ENCODE results near the gene FOXP1. TPM values are rescaled to one million over a fixed set of nuclear protein-coding genes. Genes with fewer than 3 reads are reported as not detected.

FOXP1 gene
- total RNA-seq, 1 experiment from 2014 or later: 24.7 TPM

- no peaks in the 10 kb centered on the region for H3K36me3 ChIP-seq (replicated peaks; ENCODE audit: control insufficient read depth, insufficient read depth, low read length)
- DNase-seq: no peak
- no peak overlapping the region for H3K4me3 ChIP-seq (ENCODE audit: insufficient read depth, low read depth, low read length)
- no peaks in the 10 kb centered on the region for H3K27me3 ChIP-seq (ENCODE audit: control insufficient read depth, insufficient read depth, low read length)
These were observed 79.1 kb downstream of the FOXP1 start for GRCh38 chr3:71504250-71505036.

GRCh38 chr3:71503525-71504249 is 79.8 kb downstream of the FOXP1 start:
- H3K27me3 ChIP-seq (ENCODE audit: control insufficient read depth, insufficient read depth, low read length): no peaks in the 10 kb centered on the region
- no peak for DNase-seq
- no peak overlapping the region for H3K4me3 ChIP-seq (ENCODE audit: insufficient read depth, low read depth, low read length)
- H3K36me3 ChIP-seq (replicated peaks; ENCODE audit: control insufficient read depth, insufficient read depth, low read length): no peaks in the 10 kb centered on the region

GRCh38 chr3:71502066-71502625 is 81.4 kb downstream of the FOXP1 start:
- Histone ChIP-seq H3K36me3 (replicated peaks; ENCODE audit: control insufficient read depth, insufficient read depth, low read length) (no peaks in the 10 kb centered on the region), H3K4me3 (ENCODE audit: insufficient read depth, low read depth, low read length) (no peak overlapping the region), H3K27me3 (ENCODE audit: control insufficient read depth, insufficient read depth, low read length) (no peaks in the 10 kb centered on the region)
- no peak for DNase-seq

- Histone ChIP-seq H3K4me3 (ENCODE audit: insufficient read depth, low read depth, low read length) (no peak overlapping the region), H3K27me3 (ENCODE audit: control insufficient read depth, insufficient read depth, low read length) (no peaks in the 10 kb centered on the region), H3K36me3 (replicated peaks; ENCODE audit: control insufficient read depth, insufficient read depth, low read length) (no peaks in the 10 kb centered on the region)
- DNase-seq: no peak
These were observed 82.8 kb downstream of the FOXP1 start for GRCh38 chr3:71500696-71501095.

GRCh38 chr3:71499227-71499876 is 84.2 kb downstream of the FOXP1 start:
- Histone ChIP-seq H3K36me3 (replicated peaks; ENCODE audit: control insufficient read depth, insufficient read depth, low read length) (no peaks in the 10 kb centered on the region), H3K27me3 (ENCODE audit: control insufficient read depth, insufficient read depth, low read length) (no peaks in the 10 kb centered on the region), H3K4me3 (ENCODE audit: insufficient read depth, low read depth, low read length) (no peak overlapping the region)
- DNase-seq: no peak

- no peak for DNase-seq
- no peaks in the 10 kb centered on the region for H3K36me3 ChIP-seq (replicated peaks; ENCODE audit: control insufficient read depth, insufficient read depth, low read length)
- no peak overlapping the region for H3K4me3 ChIP-seq (ENCODE audit: insufficient read depth, low read depth, low read length)
These were observed 85.0 kb downstream of the FOXP1 start for GRCh38 chr3:71498543-71498942.

GRCh38 chr3:71497971-71498444 is 85.5 kb downstream of the FOXP1 start:
- H3K36me3 ChIP-seq (replicated peaks; ENCODE audit: control insufficient read depth, insufficient read depth, low read length): no peaks in the 10 kb centered on the region
- no peaks in the 10 kb centered on the region for H3K27me3 ChIP-seq (ENCODE audit: control insufficient read depth, insufficient read depth, low read length)
- H3K4me3 ChIP-seq (ENCODE audit: insufficient read depth, low read depth, low read length): no peak overlapping the region
- peak; percentile 36 for DNase-seq

More at GRCh38 chr3:71498543-71498942, 85.0 kb downstream of the FOXP1 start:
- no peaks in the 10 kb centered on the region for H3K27me3 ChIP-seq (ENCODE audit: control insufficient read depth, insufficient read depth, low read length)

- peak; percentile 65 for DNase-seq
- Histone ChIP-seq H3K4me3 (ENCODE audit: insufficient read depth, low read depth, low read length) (no peak overlapping the region), H3K27me3 (ENCODE audit: control insufficient read depth, insufficient read depth, low read length) (no peaks in the 10 kb centered on the region), H3K36me3 (replicated peaks; ENCODE audit: control insufficient read depth, insufficient read depth, low read length) (no peaks in the 10 kb centered on the region)
These were observed 86.1 kb downstream of the FOXP1 start for GRCh38 chr3:71497367-71497897.

GRCh38 chr3:71495708-71496472 is 87.6 kb downstream of the FOXP1 start:
- no peak overlapping the region for H3K4me3 ChIP-seq (ENCODE audit: insufficient read depth, low read depth, low read length)
- no peaks in the 10 kb centered on the region for H3K36me3 ChIP-seq (replicated peaks; ENCODE audit: control insufficient read depth, insufficient read depth, low read length)
- no peaks in the 10 kb centered on the region for H3K27me3 ChIP-seq (ENCODE audit: control insufficient read depth, insufficient read depth, low read length)
- peak; percentile 46 for DNase-seq

- H3K36me3 ChIP-seq (replicated peaks; ENCODE audit: control insufficient read depth, insufficient read depth, low read length): no peaks in the 10 kb centered on the region
- no peak for DNase-seq
- H3K27me3 ChIP-seq (ENCODE audit: control insufficient read depth, insufficient read depth, low read length): no peaks in the 10 kb centered on the region
- H3K4me3 ChIP-seq (ENCODE audit: insufficient read depth, low read depth, low read length): no peak overlapping the region
These were observed 89.3 kb downstream of the FOXP1 start for GRCh38 chr3:71494212-71494611.

GRCh38 chr3:71492974-71493771 is 90.4 kb downstream of the FOXP1 start:
- H3K36me3 ChIP-seq (replicated peaks; ENCODE audit: control insufficient read depth, insufficient read depth, low read length): no peaks in the 10 kb centered on the region
- no peak for DNase-seq
- H3K4me3 ChIP-seq (ENCODE audit: insufficient read depth, low read depth, low read length): no peak overlapping the region
- H3K27me3 ChIP-seq (ENCODE audit: control insufficient read depth, insufficient read depth, low read length): no peaks in the 10 kb centered on the region

GRCh38 chr3:71492566-71492965 is 91.0 kb downstream of the FOXP1 start:
- no peak for DNase-seq
- H3K36me3 ChIP-seq (replicated peaks; ENCODE audit: control insufficient read depth, insufficient read depth, low read length): no peaks in the 10 kb centered on the region

GRCh38 chr3:71491154-71491752 is 92.3 kb downstream of the FOXP1 start:
- no peaks in the 10 kb centered on the region for H3K27me3 ChIP-seq (ENCODE audit: control insufficient read depth, insufficient read depth, low read length)

More at GRCh38 chr3:71492566-71492965, 91.0 kb downstream of the FOXP1 start:
- no peaks in the 10 kb centered on the region for H3K27me3 ChIP-seq (ENCODE audit: control insufficient read depth, insufficient read depth, low read length)
- no peak overlapping the region for H3K4me3 ChIP-seq (ENCODE audit: insufficient read depth, low read depth, low read length)

More at GRCh38 chr3:71491154-71491752, 92.3 kb downstream of the FOXP1 start:
- DNase-seq: no peak
- no peaks in the 10 kb centered on the region for H3K36me3 ChIP-seq (replicated peaks; ENCODE audit: control insufficient read depth, insufficient read depth, low read length)
- no peak overlapping the region for H3K4me3 ChIP-seq (ENCODE audit: insufficient read depth, low read depth, low read length)

Measured in H7 (cell line).